ENCODE measurements around the gene ZNF470.
A peak's percentile ranks its signal among the peaks of the same experiment; 100 is the strongest.

The ZNF470 gene

GRCh38 chr19:56594446-56594782 lies 27.1 kb downstream of the ZNF470 start:
- Mint-ChIP-seq H3K4me3 (peak overlapping the region; percentile 95), H3K36me3 (ENCODE audit: low read depth) (peaks cover 19% of the 10 kb centered on the region), H3K9me3 (peaks cover 60% of the 10 kb centered on the region), H3K27me3 (ENCODE audit: low read depth) (no peaks in the 10 kb centered on the region), H3K4me1 (ENCODE audit: low read depth) (peaks cover 10% of the 10 kb centered on the region), H3K27ac (peak overlapping the region; percentile 64)
- no peak for DNase-seq (ENCODE audit: low spot score)

- Mint-ChIP-seq H3K27ac (peak within 1 kb of the TSS; percentile 71), H3K36me3 (ENCODE audit: low read depth) (peaks cover 19% of the 10 kb centered on the region), H3K4me3 (peak within 1 kb of the TSS; percentile 95), H3K4me1 (ENCODE audit: low read depth) (peaks cover 10% of the 10 kb centered on the region), H3K27me3 (ENCODE audit: low read depth) (no peaks in the 10 kb centered on the region), H3K9me3 (peaks cover 60% of the 10 kb centered on the region)
- peak; percentile 85 for DNase-seq (ENCODE audit: low spot score)
Measured at GRCh38 chr19:56594783-56595547, 27.7 kb downstream of the ZNF470 start, which contains the start of gene ZNF71. Gene ZNF71 (plus strand): TSS chr19:56595302. CDS start chr19:56601559, 6,257 bp downstream.

GRCh38 chr19:56595548-56595899 lies 28.3 kb downstream of the ZNF470 start:
- H3K4me3 Mint-ChIP-seq = peak overlapping the region; percentile 95
- H3K27ac Mint-ChIP-seq = peak overlapping the region; percentile 71
- H3K27me3 Mint-ChIP-seq (ENCODE audit: low read depth) = no peaks in the 10 kb centered on the region
- H3K9me3 Mint-ChIP-seq = peaks cover 57% of the 10 kb centered on the region
- H3K36me3 Mint-ChIP-seq (ENCODE audit: low read depth) = peaks cover 21% of the 10 kb centered on the region
- H3K4me1 Mint-ChIP-seq (ENCODE audit: low read depth) = peaks cover 10% of the 10 kb centered on the region
- DNase-seq (ENCODE audit: low spot score) = no peak

GRCh38 chr19:56596676-56597075 lies 29.4 kb downstream of the ZNF470 start:
- H3K27ac Mint-ChIP-seq = no peak overlapping the region
- H3K4me1 Mint-ChIP-seq (ENCODE audit: low read depth) = peaks cover 10% of the 10 kb centered on the region
- H3K36me3 Mint-ChIP-seq (ENCODE audit: low read depth) = peaks cover 32% of the 10 kb centered on the region
- peaks cover 61% of the 10 kb centered on the region for H3K9me3 Mint-ChIP-seq
- H3K4me3 Mint-ChIP-seq = no peak overlapping the region
- H3K27me3 Mint-ChIP-seq (ENCODE audit: low read depth) = no peaks in the 10 kb centered on the region
- no peak for DNase-seq (ENCODE audit: low spot score)

- Mint-ChIP-seq H3K4me3 (no peak overlapping the region), H3K4me1 (ENCODE audit: low read depth) (peaks cover 10% of the 10 kb centered on the region), H3K36me3 (ENCODE audit: low read depth) (peaks cover 42% of the 10 kb centered on the region), H3K27ac (no peak overlapping the region), H3K27me3 (ENCODE audit: low read depth) (no peaks in the 10 kb centered on the region), H3K9me3 (peaks cover 60% of the 10 kb centered on the region)
- no peak for DNase-seq (ENCODE audit: low spot score)
Measured at GRCh38 chr19:56597696-56598095, 30.4 kb downstream of the ZNF470 start.

- H3K4me3 Mint-ChIP-seq = no peak overlapping the region
- H3K27ac Mint-ChIP-seq = no peak overlapping the region
- H3K27me3 Mint-ChIP-seq (ENCODE audit: low read depth) = no peaks in the 10 kb centered on the region
- H3K9me3 Mint-ChIP-seq = peaks cover 68% of the 10 kb centered on the region
- H3K36me3 Mint-ChIP-seq (ENCODE audit: low read depth) = peaks cover 57% of the 10 kb centered on the region
- DNase-seq (ENCODE audit: low spot score) = no peak
- H3K4me1 Mint-ChIP-seq (ENCODE audit: low read depth) = no peaks in the 10 kb centered on the region
Measured at GRCh38 chr19:56601375-56601774, 34.1 kb downstream of the ZNF470 start.

GRCh38 chr19:56603829-56604228 lies 36.6 kb downstream of the ZNF470 start:
- H3K27ac Mint-ChIP-seq = no peak overlapping the region
- H3K36me3 Mint-ChIP-seq (ENCODE audit: low read depth) = peaks cover 48% of the 10 kb centered on the region
- peaks cover 78% of the 10 kb centered on the region for H3K9me3 Mint-ChIP-seq
- no peak for DNase-seq (ENCODE audit: low spot score)
- H3K4me3 Mint-ChIP-seq = no peak overlapping the region
- H3K27me3 Mint-ChIP-seq (ENCODE audit: low read depth) = no peaks in the 10 kb centered on the region
- H3K4me1 Mint-ChIP-seq (ENCODE audit: low read depth) = no peaks in the 10 kb centered on the region

- H3K4me1 Mint-ChIP-seq (ENCODE audit: low read depth) = no peaks in the 10 kb centered on the region
- H3K4me3 Mint-ChIP-seq = no peak overlapping the region
- peaks cover 83% of the 10 kb centered on the region for H3K9me3 Mint-ChIP-seq
- H3K27me3 Mint-ChIP-seq (ENCODE audit: low read depth) = no peaks in the 10 kb centered on the region
- DNase-seq (ENCODE audit: low spot score) = no peak
- peaks cover 29% of the 10 kb centered on the region for H3K36me3 Mint-ChIP-seq (ENCODE audit: low read depth)
- no peak overlapping the region for H3K27ac Mint-ChIP-seq
Measured at GRCh38 chr19:56608274-56608964, 41.2 kb downstream of the ZNF470 start.

GRCh38 chr19:56611288-56611687 lies 44.0 kb downstream of the ZNF470 start:
- H3K4me3 Mint-ChIP-seq = no peak overlapping the region
- H3K27ac Mint-ChIP-seq = no peak overlapping the region
- no peaks in the 10 kb centered on the region for H3K27me3 Mint-ChIP-seq (ENCODE audit: low read depth)
- H3K4me1 Mint-ChIP-seq (ENCODE audit: low read depth) = no peaks in the 10 kb centered on the region
- H3K9me3 Mint-ChIP-seq = peaks cover 90% of the 10 kb centered on the region
- H3K36me3 Mint-ChIP-seq (ENCODE audit: low read depth) = peaks cover 32% of the 10 kb centered on the region
- DNase-seq (ENCODE audit: low spot score) = no peak

GRCh38 chr19:56612737-56613136 lies 45.5 kb downstream of the ZNF470 start:
- no peaks in the 10 kb centered on the region for H3K4me1 Mint-ChIP-seq (ENCODE audit: low read depth)
- H3K27ac Mint-ChIP-seq = no peak overlapping the region
- no peak for DNase-seq (ENCODE audit: low spot score)
- no peaks in the 10 kb centered on the region for H3K27me3 Mint-ChIP-seq (ENCODE audit: low read depth)
- H3K9me3 Mint-ChIP-seq = peaks cover 91% of the 10 kb centered on the region
- H3K4me3 Mint-ChIP-seq = no peak overlapping the region
- H3K36me3 Mint-ChIP-seq (ENCODE audit: low read depth) = peaks cover 39% of the 10 kb centered on the region

- Mint-ChIP-seq H3K27ac (no peak overlapping the region), H3K4me1 (ENCODE audit: low read depth) (no peaks in the 10 kb centered on the region), H3K36me3 (ENCODE audit: low read depth) (peaks cover 43% of the 10 kb centered on the region), H3K4me3 (no peak overlapping the region), H3K9me3 (peaks cover 90% of the 10 kb centered on the region), H3K27me3 (ENCODE audit: low read depth) (no peaks in the 10 kb centered on the region)
- no peak for DNase-seq (ENCODE audit: low spot score)
Measured at GRCh38 chr19:56613639-56614038, 46.4 kb downstream of the ZNF470 start.

GRCh38 chr19:56617531-56617930 lies 50.3 kb downstream of the ZNF470 start:
- DNase-seq (ENCODE audit: low spot score) = no peak
- no peaks in the 10 kb centered on the region for H3K4me1 Mint-ChIP-seq (ENCODE audit: low read depth)
- no peak overlapping the region for H3K27ac Mint-ChIP-seq
- peaks cover 54% of the 10 kb centered on the region for H3K36me3 Mint-ChIP-seq (ENCODE audit: low read depth)
- no peak overlapping the region for H3K4me3 Mint-ChIP-seq
- no peaks in the 10 kb centered on the region for H3K27me3 Mint-ChIP-seq (ENCODE audit: low read depth)
- peaks cover 78% of the 10 kb centered on the region for H3K9me3 Mint-ChIP-seq

GRCh38 chr19:56619121-56619520 lies 51.9 kb downstream of the ZNF470 start:
- H3K36me3 Mint-ChIP-seq (ENCODE audit: low read depth) = peaks cover 55% of the 10 kb centered on the region
- no peaks in the 10 kb centered on the region for H3K27me3 Mint-ChIP-seq (ENCODE audit: low read depth)
- H3K4me1 Mint-ChIP-seq (ENCODE audit: low read depth) = no peaks in the 10 kb centered on the region
- no peak overlapping the region for H3K27ac Mint-ChIP-seq
- DNase-seq (ENCODE audit: low spot score) = no peak
- H3K9me3 Mint-ChIP-seq = peaks cover 73% of the 10 kb centered on the region
- H3K4me3 Mint-ChIP-seq = no peak overlapping the region

- no peaks in the 10 kb centered on the region for H3K27me3 Mint-ChIP-seq (ENCODE audit: low read depth)
- H3K27ac Mint-ChIP-seq = no peak overlapping the region
- no peak overlapping the region for H3K4me3 Mint-ChIP-seq
- peaks cover 50% of the 10 kb centered on the region for H3K36me3 Mint-ChIP-seq (ENCODE audit: low read depth)
- no peak for DNase-seq (ENCODE audit: low spot score)
- H3K9me3 Mint-ChIP-seq = peaks cover 58% of the 10 kb centered on the region
- H3K4me1 Mint-ChIP-seq (ENCODE audit: low read depth) = no peaks in the 10 kb centered on the region
Measured at GRCh38 chr19:56622374-56622773, 55.1 kb downstream of the ZNF470 start.
